Activated T-helper 9 cell treated with anti-CD3 and anti-CD28 coated beads, Interleukin-2, amount 50 U/mL, for 16 hours (primary cell): ENCODE measurements around the gene ANAPC16.
A peak's percentile ranks its signal among the peaks of the same experiment; 100 is the strongest.
"Not testable (repeated sequence)": the region's sequence is repeated elsewhere in the genome, so short reads cannot be mapped to it uniquely, and the experiment has no call there.

Experiments used
- DNase-seq: peaks from one replicate; pipeline ENCODE4 v3.0.0-alpha.2; 2020; ENCODE audit warnings: low read depth

ANAPC16 gene

DNA sequence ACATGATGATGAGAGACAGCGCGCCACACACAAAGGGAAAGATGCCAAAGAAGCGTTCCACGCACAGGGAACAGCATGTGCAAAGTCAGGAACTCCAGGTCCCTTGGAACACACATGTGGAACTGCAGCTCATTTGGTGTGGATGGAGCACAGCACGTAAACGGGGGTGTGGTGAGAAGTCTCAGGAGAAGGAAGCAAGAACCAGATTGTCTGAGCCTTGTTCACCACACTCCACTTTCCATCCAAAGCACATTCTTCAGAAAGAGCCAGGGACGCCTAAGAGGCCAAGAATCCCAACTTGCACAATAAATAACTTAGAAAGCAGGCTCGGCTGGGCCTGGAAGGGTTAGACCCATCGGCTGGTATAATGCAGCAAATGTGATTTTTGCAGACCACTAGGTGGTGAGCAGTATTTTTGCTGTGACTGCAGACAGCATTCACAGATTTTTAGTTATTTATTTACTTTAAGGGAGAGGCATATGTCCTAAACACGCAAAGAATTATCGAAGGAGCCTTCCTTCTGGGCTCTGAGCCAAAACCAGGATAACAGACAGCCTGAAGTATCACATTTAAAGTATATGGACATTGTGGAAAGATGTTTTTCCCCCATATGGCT is 28.1 kb downstream of the ANAPC16 start:
- no peak for DNase-seq

- no peak for DNase-seq
Measured at GRCh38 chr10:72244573-72245038, 28.8 kb downstream of the ANAPC16 start.

DNA sequence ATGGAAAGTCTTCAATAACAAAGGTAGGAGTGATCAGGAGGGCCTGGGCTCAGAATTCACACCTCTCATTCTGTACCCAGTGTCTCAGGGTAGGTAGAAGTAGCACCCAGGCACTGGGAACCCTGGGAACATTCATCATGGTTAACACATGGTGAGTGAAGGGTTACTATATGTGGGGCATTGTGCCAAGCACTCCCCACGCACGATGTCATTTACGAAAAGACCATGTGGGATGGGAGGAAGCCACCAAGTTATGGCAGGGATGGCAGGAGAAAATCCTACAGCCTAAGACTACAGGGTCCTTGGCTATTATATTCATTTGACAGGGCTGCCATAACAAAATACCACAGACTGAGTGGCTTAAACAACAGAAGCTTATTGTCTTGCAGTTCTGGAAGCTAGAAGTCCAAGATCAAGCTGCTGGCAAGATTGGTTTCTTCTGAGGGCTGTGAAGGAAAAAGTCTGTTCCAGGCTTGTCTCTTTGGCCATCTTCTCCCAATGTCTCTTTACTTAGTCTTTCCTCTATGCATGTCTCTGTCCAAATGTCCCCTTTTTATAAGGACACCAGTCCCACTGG is 30.2 kb downstream of the ANAPC16 start:
- no peak for DNase-seq

DNA sequence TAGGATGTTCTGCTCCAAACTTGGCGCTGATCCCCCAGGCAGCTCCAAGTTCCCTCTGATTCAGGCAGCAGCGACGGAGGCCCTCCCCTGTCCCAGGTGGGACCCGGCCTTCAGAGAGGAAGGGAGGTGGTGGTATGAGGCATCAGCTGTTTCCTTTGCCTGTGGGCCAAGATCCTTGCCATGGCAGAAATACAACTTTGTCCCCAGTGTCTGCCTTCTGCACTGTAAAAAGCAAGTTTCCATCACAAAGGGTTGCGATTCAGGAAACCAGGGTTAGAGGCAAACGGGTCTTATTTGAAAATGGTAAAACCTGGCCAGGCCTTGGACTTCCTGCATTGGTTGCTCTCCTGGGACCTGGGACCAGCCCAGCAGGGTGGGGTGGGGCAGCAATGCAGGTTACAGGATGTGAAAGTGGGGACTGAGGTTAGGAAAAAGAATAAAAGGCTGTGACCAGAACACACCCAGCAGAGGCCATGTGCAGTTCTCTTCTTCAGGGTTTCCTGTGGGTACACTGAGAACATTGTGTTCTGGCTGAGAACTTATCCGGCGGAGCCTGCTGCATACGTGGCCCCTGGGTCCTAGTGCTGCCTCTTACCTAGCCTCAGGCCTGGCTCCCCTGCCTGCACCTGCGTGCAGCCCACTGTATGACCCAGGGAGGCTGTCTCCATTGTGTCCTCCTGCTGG is 32.8 kb downstream of the ANAPC16 start:
- DNase-seq = peak; percentile 45

DNA sequence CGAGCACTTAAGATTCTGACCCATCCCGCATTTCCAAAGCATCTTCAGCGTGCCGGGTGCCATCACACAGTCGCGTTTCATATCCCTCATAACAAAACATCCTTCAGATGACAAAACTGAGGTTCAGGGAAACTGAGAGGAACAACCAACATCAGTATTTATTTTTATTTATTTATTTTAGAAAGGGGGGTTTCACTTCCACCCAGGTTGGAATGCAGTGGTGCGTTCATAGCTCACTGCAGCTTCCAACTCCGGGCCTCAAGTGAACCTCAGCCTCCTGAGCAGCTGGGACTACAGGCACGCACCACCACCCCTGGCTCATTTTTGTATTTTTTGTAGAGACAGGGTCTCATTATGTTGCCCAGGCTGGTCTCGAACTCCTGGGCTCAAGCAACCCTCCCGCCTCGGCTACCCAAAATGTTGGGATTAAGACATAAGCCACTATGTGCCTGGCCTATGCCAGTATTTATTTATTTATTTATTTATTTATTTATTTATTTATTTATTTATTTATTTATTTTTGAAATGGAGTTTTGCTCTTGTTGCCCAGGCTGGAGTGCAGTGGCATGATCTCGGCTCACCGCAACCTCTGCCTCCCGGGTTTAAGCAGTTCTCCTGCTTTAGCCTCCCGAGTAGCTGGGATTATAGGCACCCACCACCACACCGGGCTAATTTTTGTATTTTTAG is 33.5 kb downstream of the ANAPC16 start:
- DNase-seq = not testable (repeated sequence)

DNA sequence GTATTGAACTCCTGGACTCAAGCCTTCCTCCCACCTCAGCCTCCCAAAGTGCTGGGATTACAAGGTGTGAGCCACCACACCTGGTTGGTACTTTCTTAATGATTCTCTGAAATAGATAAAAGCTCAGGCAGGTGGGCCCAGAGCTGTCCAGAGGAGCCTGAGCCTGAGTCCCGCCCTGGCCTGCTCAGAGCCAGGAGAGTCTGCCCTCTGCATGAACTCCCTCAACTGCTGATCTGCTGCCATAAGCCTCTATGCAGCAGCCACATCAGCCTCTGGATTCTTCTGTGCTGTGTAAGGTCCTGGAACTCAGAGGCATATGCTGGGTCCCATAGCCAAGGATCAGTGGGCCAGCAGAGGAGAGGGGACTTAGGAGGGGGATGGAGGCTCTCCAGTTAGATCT is 34.9 kb downstream of the ANAPC16 start:
- DNase-seq = no peak

GRCh38 chr10:72251635-72252034 is 35.8 kb downstream of the ANAPC16 start:
- DNase-seq = no peak

GRCh38 chr10:72252972-72253371 is 37.2 kb downstream of the ANAPC16 start:
- DNase-seq = no peak

GRCh38 chr10:72253578-72253977 is 37.8 kb downstream of the ANAPC16 start:
- DNase-seq = no peak

DNA sequence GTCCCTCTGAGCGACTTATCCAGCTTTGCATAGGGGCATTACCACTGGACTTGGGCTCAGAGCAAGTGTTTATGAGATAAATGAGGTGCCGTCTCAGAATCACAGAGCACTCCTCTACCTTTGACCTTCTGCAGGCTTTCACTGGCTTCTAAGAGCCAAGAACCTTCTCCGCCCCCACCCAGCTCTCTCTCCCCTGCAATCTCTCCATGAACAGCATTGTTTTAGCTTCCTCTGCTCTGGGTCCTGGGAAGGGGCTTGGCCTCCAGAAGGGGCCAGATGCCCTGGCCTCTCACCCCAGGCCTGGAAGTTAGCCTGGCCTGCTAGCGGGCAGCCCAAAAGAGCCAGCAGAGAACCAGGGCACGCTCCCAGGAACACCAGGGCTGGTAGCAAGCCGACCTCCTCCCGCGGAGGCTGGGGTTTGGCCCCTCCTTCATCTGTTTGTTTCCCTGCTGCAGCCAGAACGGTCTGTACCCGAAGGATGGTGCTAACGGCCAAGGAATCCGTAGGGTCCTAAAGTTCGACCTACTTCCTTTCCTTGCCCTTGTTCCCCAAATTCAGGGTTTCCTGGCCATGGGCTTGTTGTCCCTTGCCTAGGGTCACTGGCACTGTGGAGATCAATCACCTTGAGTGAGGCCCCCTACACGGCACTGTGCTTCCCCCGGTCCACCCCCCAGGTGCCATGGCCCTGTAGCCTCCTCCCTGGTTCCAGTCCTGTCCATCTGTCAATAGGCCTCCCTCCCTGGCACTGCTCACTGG is 39.2 kb downstream of the ANAPC16 start:
- DNase-seq = no peak

DNA sequence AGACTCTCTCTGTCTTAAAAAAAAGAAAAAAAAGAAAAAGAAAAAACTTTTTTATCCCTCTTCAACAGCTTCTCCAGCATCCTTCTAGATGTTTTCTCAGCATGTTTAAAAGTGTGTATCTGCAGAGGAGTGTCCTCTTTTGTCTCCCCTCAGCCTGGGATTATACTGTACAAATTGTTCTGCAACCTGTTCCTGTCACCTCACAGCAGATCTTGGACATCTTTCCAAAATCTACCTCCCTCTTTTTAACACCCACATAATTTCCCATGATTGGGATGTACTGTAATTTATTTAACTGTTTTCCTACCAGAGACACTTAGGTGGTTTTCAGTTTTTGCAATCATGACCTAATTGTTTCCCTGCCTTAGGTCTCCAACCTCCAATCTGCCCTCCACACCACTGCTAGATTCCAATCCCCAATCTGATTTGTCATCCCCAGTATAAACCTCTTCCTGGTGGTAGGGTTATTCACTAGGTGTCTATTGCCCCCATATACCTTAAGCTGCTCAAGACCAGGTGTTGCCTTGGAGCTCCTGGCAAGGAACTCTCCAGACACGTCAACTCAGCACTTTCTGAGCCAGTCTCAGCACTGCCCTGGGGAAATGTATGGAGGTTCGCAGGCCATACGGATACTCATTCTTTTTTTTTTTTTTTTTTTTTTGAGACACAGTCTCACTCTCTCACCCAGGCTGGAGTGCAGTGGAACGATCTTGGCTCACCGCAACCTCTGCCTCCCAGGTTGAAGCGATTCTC is 40.3 kb downstream of the ANAPC16 start:
- no peak for DNase-seq

- DNase-seq = no peak
Measured at GRCh38 chr10:72257051-72257892, 41.5 kb downstream of the ANAPC16 start.

- no peak for DNase-seq
Measured at GRCh38 chr10:72258617-72259016, 42.8 kb downstream of the ANAPC16 start.

- DNase-seq = no peak
Measured at GRCh38 chr10:72259491-72260238, 43.9 kb downstream of the ANAPC16 start.

DNA sequence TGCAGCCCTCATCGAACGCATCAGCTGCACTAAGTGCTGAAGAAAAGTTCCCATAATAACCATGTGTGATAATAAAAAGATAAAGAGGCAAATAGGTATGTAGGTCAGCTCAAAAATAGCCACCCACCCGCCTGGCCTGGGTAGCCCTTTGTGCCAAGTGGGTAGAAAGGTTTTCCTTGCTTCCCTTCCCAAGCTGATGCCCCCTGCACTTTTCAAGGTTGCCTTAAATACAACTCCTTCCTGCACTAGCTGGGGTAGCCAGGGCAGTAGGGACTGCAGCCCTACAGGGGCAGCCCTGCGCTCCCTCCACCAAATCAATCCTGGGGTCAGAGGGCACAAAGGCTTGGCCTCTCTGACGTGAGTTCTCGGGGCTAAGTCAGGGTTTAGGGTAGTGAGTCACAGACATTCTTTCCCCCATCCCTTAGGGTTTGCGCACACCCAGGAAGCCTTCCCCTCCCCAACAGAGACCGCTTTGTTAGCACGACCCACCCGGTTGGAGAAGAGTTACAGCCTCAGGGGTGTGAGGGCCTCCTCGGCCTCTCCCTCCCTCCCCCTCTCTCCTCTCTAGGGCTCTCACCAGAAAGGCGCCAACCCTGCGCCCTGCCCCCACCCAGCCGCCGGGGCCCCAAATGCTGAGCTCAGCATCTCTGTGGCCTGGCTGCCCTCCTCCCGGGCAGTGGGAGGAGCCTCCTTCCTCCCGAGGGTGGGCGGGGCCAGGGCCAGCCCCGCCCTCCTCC is 44.6 kb downstream of the ANAPC16 start:
- peak; percentile 74 for DNase-seq

GRCh38 chr10:72260976-72261783 is 45.4 kb downstream of the ANAPC16 start:
- peak; percentile 33 for DNase-seq

DNA sequence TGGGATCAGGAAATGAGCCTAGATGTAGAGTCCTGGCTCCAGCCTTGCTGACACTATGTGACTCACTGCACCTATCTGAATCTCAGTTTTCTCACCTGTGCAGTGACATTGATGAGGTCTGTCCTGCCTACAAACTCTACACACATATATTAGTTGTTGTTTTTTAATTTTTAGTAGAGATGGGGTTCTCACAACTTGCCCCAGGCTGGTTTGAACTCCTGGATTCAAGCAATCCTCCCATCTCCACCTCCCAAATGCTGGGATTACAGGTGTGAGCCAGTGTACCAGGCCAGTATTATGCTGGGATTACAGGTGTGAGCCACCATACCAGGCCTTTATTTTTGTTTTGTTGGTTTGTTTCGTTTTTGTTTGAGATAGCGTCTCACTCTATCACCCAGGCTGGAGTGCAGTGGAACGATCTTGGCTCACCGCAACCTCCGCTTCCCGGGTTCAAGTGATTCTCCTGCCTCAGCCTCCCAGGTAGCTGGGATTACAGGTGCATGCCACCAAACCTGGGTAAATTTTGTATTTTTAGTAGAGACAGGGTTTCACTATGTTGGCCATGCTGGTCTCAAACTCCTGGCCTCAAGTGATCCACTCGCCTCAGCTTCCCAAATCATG is 46.1 kb downstream of the ANAPC16 start:
- DNase-seq = no peak
